Measurements from ENCODE around the gene YBX3. TPM values are rescaled to one million over a fixed set of nuclear protein-coding genes. Genes with fewer than 3 reads are reported as not detected.

YBX3 gene
- total and polyA plus RNA-seq, 2 donors (not counting 1 experiment from before 2014, with no cell fraction given), result 60.8 to 191 TPM

- peak; percentile 15 for DNase-seq
- no peaks in the 10 kb centered on the region for H3K9me3 Mint-ChIP-seq (ENCODE audit: insufficient read depth)
- no peaks in the 10 kb centered on the region for H3K9me3 ChIP-seq (ENCODE audit: control extremely low read depth in 1 of 3, control insufficient read depth in 2 of 3, insufficient read depth in 1 of 3, low read length in 2 of 3)
- POLR2A ChIA-PET, result no interaction called here
- peak overlapping the region; percentile 42 for H2AFZ ChIP-seq (ENCODE audit: insufficient read depth, low read depth, low read length, poor library complexity, severe bottlenecking)
- intact Hi-C loops (cut with micrococcal nuclease), result no loop called here
- H3K4me3 ChIP-seq (ENCODE audit: control extremely low read depth in 1 of 5, extremely low read depth in 1 of 5, insufficient read depth in 1 of 5, low read depth in 2 of 5, low read length in 4 of 5), result peak overlapping the region in 3 of 5 experiments; percentile 13 to 33 (median 20)
- H3K4me2 ChIP-seq (replicated peaks; ENCODE audit: low read depth, low read length, poor library complexity, severe bottlenecking), result peak overlapping the region; percentile 67
- peaks cover 11% of the 10 kb centered on the region for H3K4me1 Mint-ChIP-seq
- no peaks in the 10 kb centered on the region for H3K36me3 ChIP-seq (replicated peaks in 1 of 2; ENCODE audit: control extremely low read depth in 1 of 2, control insufficient read depth in 1 of 2, extremely low read depth in 1 of 2, insufficient read depth in 2 of 2, low read length in 1 of 2)
- H3K4me1 ChIP-seq (ENCODE audit: control insufficient read depth in 2 of 2, insufficient read depth in 2 of 2, low read length in 2 of 2), result peaks cover 2 to 13% of the 10 kb centered on the region in 2 donors
- H3K4me3 Mint-ChIP-seq, result peak overlapping the region; percentile 55
- no peak for TF ChIP-seq EZH2 (IDR thresholded peaks at IDR 0.05; ENCODE audit: borderline replicate concordance, insufficient read depth, low read depth, low read length, poor library complexity, severe bottlenecking)
- TF ChIP-seq CTCF (IDR thresholded peaks at IDR 0.05), result no peak
- no peaks in the 10 kb centered on the region for H4K20me1 ChIP-seq (ENCODE audit: control insufficient read depth, insufficient read depth, low read length, poor library complexity, severe bottlenecking)
- ATAC-seq (ENCODE audit: low read depth), result no peak
- H3K27me3 Mint-ChIP-seq, result peaks cover 26% of the 10 kb centered on the region
- H3K9ac ChIP-seq (ENCODE audit: low read length), result peak overlapping the region; percentile 52
- CTCF ChIA-PET, result no interaction called here
- H3K27me3 ChIP-seq (replicated peaks in 1 of 4; ENCODE audit: control extremely low read depth in 1 of 4, control insufficient read depth in 3 of 4, insufficient read depth in 4 of 4, low read length in 3 of 4), result peaks cover 0 to 7% (median under 1%) of the 10 kb centered on the region in 4 experiments
- H3K79me2 ChIP-seq (ENCODE audit: control insufficient read depth, insufficient read depth, low read length), result no peaks in the 10 kb centered on the region
- H3K27ac Mint-ChIP-seq, result no peak overlapping the region
- WGBS (ENCODE audit: insufficient coverage), result 50% methylated on average over 5 of the region's 5 CpGs
- H3K27ac ChIP-seq (ENCODE audit: low read length in 2 of 2), result no peak overlapping the region
These were observed 54.6 kb downstream of the YBX3 start for GRCh38 chr12:10668526-10668925.

GRCh38 chr12:10667581-10667980 lies 55.5 kb downstream of the YBX3 start:
- ChIA-PET CTCF (interaction anchor here (0.6 to 0.7 kb wide), 2 partner anchors 12 to 339 kb away, joined by 3 read pairs; no protein-coding TSS in a partner anchor), POLR2A (no interaction called here)
- Mint-ChIP-seq H3K9me3 (ENCODE audit: insufficient read depth) (no peaks in the 10 kb centered on the region), H3K27ac (no peak overlapping the region), H3K4me3 (peak overlapping the region; percentile 23), H3K27me3 (peaks cover 28% of the 10 kb centered on the region), H3K4me1 (peaks cover 8% of the 10 kb centered on the region)
- WGBS (ENCODE audit: insufficient coverage), result 67% methylated on average over 1 of the region's 1 CpG
- no peak overlapping the region for H2AFZ ChIP-seq (ENCODE audit: insufficient read depth, low read depth, low read length, poor library complexity, severe bottlenecking)
- no peaks in the 10 kb centered on the region for H4K20me1 ChIP-seq (ENCODE audit: control insufficient read depth, insufficient read depth, low read length, poor library complexity, severe bottlenecking)
- H3K27ac ChIP-seq (ENCODE audit: low read length in 2 of 2), result no peak overlapping the region
- no peaks in the 10 kb centered on the region for H3K36me3 ChIP-seq (replicated peaks in 1 of 2; ENCODE audit: control extremely low read depth in 1 of 2, control insufficient read depth in 1 of 2, extremely low read depth in 1 of 2, insufficient read depth in 2 of 2, low read length in 1 of 2)
- H3K4me1 ChIP-seq (ENCODE audit: control insufficient read depth in 2 of 2, insufficient read depth in 2 of 2, low read length in 2 of 2), result peaks cover 0 to 8% of the 10 kb centered on the region in 2 donors
- peaks cover 0 to 7% (median 0%) of the 10 kb centered on the region in 4 experiments for H3K27me3 ChIP-seq (replicated peaks in 1 of 4; ENCODE audit: control extremely low read depth in 1 of 4, control insufficient read depth in 3 of 4, insufficient read depth in 4 of 4, low read length in 3 of 4)
- no peak overlapping the region for H3K4me2 ChIP-seq (replicated peaks; ENCODE audit: low read depth, low read length, poor library complexity, severe bottlenecking)
- TF ChIP-seq CTCF (IDR thresholded peaks at IDR 0.05) (no peak), EZH2 (IDR thresholded peaks at IDR 0.05; ENCODE audit: borderline replicate concordance, insufficient read depth, low read depth, low read length, poor library complexity, severe bottlenecking) (no peak)
- no peaks in the 10 kb centered on the region for H3K79me2 ChIP-seq (ENCODE audit: control insufficient read depth, insufficient read depth, low read length)
- intact Hi-C loops (cut with micrococcal nuclease), result no loop called here
- H3K4me3 ChIP-seq (ENCODE audit: control extremely low read depth in 1 of 5, extremely low read depth in 1 of 5, insufficient read depth in 1 of 5, low read depth in 2 of 5, low read length in 4 of 5), result no peak overlapping the region
- no peak overlapping the region for H3K9ac ChIP-seq (ENCODE audit: low read length)
- ATAC-seq (ENCODE audit: low read depth), result no peak
- H3K9me3 ChIP-seq (ENCODE audit: control extremely low read depth in 1 of 3, control insufficient read depth in 2 of 3, insufficient read depth in 1 of 3, low read length in 2 of 3), result no peaks in the 10 kb centered on the region
- no peak for DNase-seq
